Thoracic aorta (tissue), 2 donors: ENCODE measurements around the gene HTR3E. TPM values are rescaled to one million over a fixed set of nuclear protein-coding genes. Genes with fewer than 3 reads are reported as not detected.

Source experiments
- ATAC-seq: fragments of 150-250 bp; one replicate; pipeline ENCODE4 v1.8.0; 2017; ENCODE audit warnings: low read depth; ENCODE audit not compliant: insufficient number of reproducible peaks, low FRiP score
- DNase-seq: peaks from one replicate; pipeline ENCODE4 v3.0.0-alpha.2; 2020; ENCODE audit warnings: low spot score
- H3K27ac ChIP-seq, 2 donors: fragments of 200-600 bp; sonication (generic); 1 replicate in 1 of 2; 2 replicates in 1 of 2; pipeline ENCODE4 v1.5.1; 2016; ENCODE audit warnings: mild to moderate bottlenecking in 2 of 2, moderate library complexity in 2 of 2
- H3K27me3 ChIP-seq: fragments of 200-600 bp; sonication (generic); replicated peaks from 2 replicates; pipeline ENCODE4 v1.6.0; 2016; ENCODE audit warnings: mild to moderate bottlenecking; ENCODE audit not compliant: insufficient read depth
- H3K36me3 ChIP-seq: fragments of 200-600 bp; sonication (generic); one replicate; pipeline ENCODE4 v1.5.1; 2016
- H3K4me1 ChIP-seq, 2 donors: fragments of 200-600 bp; sonication (generic); 1 replicate in 1 of 2; 2 replicates in 1 of 2; pipeline versions ENCODE4 v1.5.1 to v1.6.0; 2016; ENCODE audit warnings: low read depth in 2 of 2, mild to moderate bottlenecking in 1 of 2; ENCODE audit not compliant: control insufficient read depth in 1 of 2
- H3K4me3 ChIP-seq: fragments of 200-600 bp; sonication (generic); 2 replicates; pipeline ENCODE4 v1.5.1; 2016; ENCODE audit warnings: mild to moderate bottlenecking
- H3K9me3 ChIP-seq: fragments of 200-600 bp; sonication (generic); 2 replicates; pipeline ENCODE4 v1.5.1; 2016
- CTCF ChIP-seq: fragments of 200-600 bp; sonication (generic); IDR thresholded peaks from one replicate; pipeline ENCODE4 v1.5.1; 2019; ENCODE audit warnings: antibody characterized with exemption
- total RNA-seq, 2 donors: library from RNA; depleted of rRNA; stranded (reverse); fragments of >200 nt; gene quantifications; one replicate each; pipeline versions ENCODE4 v1.1.0 to v1.2.3, GENCODE V29; 2016

HTR3E gene
- total RNA-seq, 2 donors from 2014 or later = not detected

GRCh38 chr3:184082465-184082864 lies 14.4 kb upstream of the HTR3E start:
- TF ChIP-seq CTCF = no peak
- H3K4me3 ChIP-seq = no peak overlapping the region
- ATAC-seq (no peak), DNase-seq (no peak)
- no peaks in the 10 kb centered on the region for H3K4me1 ChIP-seq
- H3K9me3 ChIP-seq = no peaks in the 10 kb centered on the region
- no peaks in the 10 kb centered on the region for H3K27me3 ChIP-seq
- no peak overlapping the region for H3K27ac ChIP-seq
- no peaks in the 10 kb centered on the region for H3K36me3 ChIP-seq

- H3K9me3 ChIP-seq = no peaks in the 10 kb centered on the region
- H3K4me3 ChIP-seq = no peak overlapping the region
- no peak overlapping the region for H3K27ac ChIP-seq
- DNase-seq = no peak
- no peaks in the 10 kb centered on the region for H3K36me3 ChIP-seq
- ATAC-seq = no peak
- H3K27me3 ChIP-seq = no peaks in the 10 kb centered on the region
- no peak for TF ChIP-seq CTCF
- H3K4me1 ChIP-seq = no peaks in the 10 kb centered on the region
Observed at GRCh38 chr3:184085389-184085852, 11.4 kb upstream of the HTR3E start.

- TF ChIP-seq CTCF = no peak
- DNase-seq = no peak
- Histone ChIP-seq H3K27ac (no peak overlapping the region), H3K4me1 (no peaks in the 10 kb centered on the region), H3K36me3 (no peaks in the 10 kb centered on the region), H3K9me3 (peaks cover 8% of the 10 kb centered on the region), H3K27me3 (no peaks in the 10 kb centered on the region), H3K4me3 (no peak overlapping the region)
- ATAC-seq = no peak
Observed at GRCh38 chr3:184092199-184092598, 4.7 kb upstream of the HTR3E start.

- peaks cover 1% of the 10 kb centered on the region for H3K9me3 ChIP-seq
- no peaks in the 10 kb centered on the region for H3K4me1 ChIP-seq
- no peak overlapping the region for H3K27ac ChIP-seq
- no peak for TF ChIP-seq CTCF
- no peak for ATAC-seq
- DNase-seq = no peak
- no peaks in the 10 kb centered on the region for H3K36me3 ChIP-seq
- no peak overlapping the region for H3K4me3 ChIP-seq
- H3K27me3 ChIP-seq = no peaks in the 10 kb centered on the region
Observed at GRCh38 chr3:184097556-184097955, 692 bp downstream of the HTR3E start.

GRCh38 chr3:184099806-184100686 lies 3.2 kb downstream of the HTR3E start:
- H3K27ac ChIP-seq = no peak overlapping the region
- no peak for ATAC-seq
- H3K4me1 ChIP-seq = no peaks in the 10 kb centered on the region

More at GRCh38 chr3:184099806-184100686, 3.2 kb downstream of the HTR3E start:
- no peak for DNase-seq
- H3K4me3 ChIP-seq = no peak overlapping the region
- no peaks in the 10 kb centered on the region for H3K36me3 ChIP-seq
- H3K27me3 ChIP-seq = no peaks in the 10 kb centered on the region
- no peaks in the 10 kb centered on the region for H3K9me3 ChIP-seq
- TF ChIP-seq CTCF = no peak
